PC-3 (cell line): ENCODE data around the gene PRPF39. TPM values are rescaled to one million over a fixed set of nuclear protein-coding genes. Genes with fewer than 3 reads are reported as not detected.
A peak's percentile ranks its signal among the peaks of the same experiment; 100 is the strongest.

ENCODE experiments used
- ATAC-seq: fragments of 200-7000 bp; cut with Tn5 transposase; 2 replicates; pipeline ENCODE4 v1.9.1; 2020; ENCODE audit warnings: mild to moderate bottlenecking, moderate library complexity
- Bru-seq: library from RNA; stranded (reverse); fragments of 400-500 nt; gene quantifications from one replicate; lab custom pipeline; 2021; lab: Mats Ljungman, UMichigan
- BruChase-seq, 2 experiments: library from RNA; stranded (reverse); fragments of 400-500 nt; gene quantifications; one replicate each; lab custom pipeline; 2021; lab: Mats Ljungman, UMichigan
- BruUV-seq: library from RNA; stranded (reverse); fragments of 400-500 nt; replicated peaks from 2 replicates; lab custom pipeline; 2021; lab: Mats Ljungman, UMichigan
- CTCF ChIA-PET: fragments of 300-600 bp; sonication (Branson Sonifier 250); formaldehyde crosslinking; loops from one replicate; lab custom pipeline; 2022; ENCODE audit warnings: antibody characterized with exemption; lab: Charles Lee
- POLR2A ChIA-PET: fragments of 300-600 bp; sonication (Branson Sonifier 250); formaldehyde crosslinking; loops from one replicate; lab custom pipeline; 2022; ENCODE audit warnings: antibody characterized with exemption; ENCODE audit not compliant: unreplicated experiment; lab: Charles Lee
- DNase-seq: peaks from one replicate; pipeline ENCODE4 v3.0.0-alpha.2; 2015
- H2AFZ ChIP-seq: fragments of 300-600 bp; sonication (generic); 2 replicates; pipeline ENCODE4 v1.6.0; 2016; ENCODE audit warnings: antibody characterized with exemption, low read length
- H3F3A ChIP-seq: fragments of 300-600 bp; sonication (generic); one replicate; pipeline ENCODE4 v1.6.0; 2017; ENCODE audit warnings: antibody characterized with exemption, low read length, control low read depth, mild to moderate bottlenecking; ENCODE audit not compliant: unreplicated experiment
- H3K27ac ChIP-seq: fragments of 300-600 bp; sonication (generic); 2 replicates; pipeline ENCODE4 v1.5.1; 2016; ENCODE audit warnings: mild to moderate bottlenecking, low read length
- H3K27me3 ChIP-seq: fragments of 300-600 bp; sonication (generic); 2 replicates; pipeline ENCODE4 v1.6.1; 2016; ENCODE audit warnings: low read length, mixed read lengths
- H3K36me3 ChIP-seq: fragments of 300-600 bp; sonication (generic); 2 replicates; pipeline ENCODE4 v1.6.1; 2016; ENCODE audit warnings: low read depth, mixed run types, low read length, mixed read lengths
- H3K4me1 ChIP-seq: fragments of 300-600 bp; sonication (generic); 2 replicates; pipeline ENCODE4 v1.5.1; 2016; ENCODE audit warnings: low read length; ENCODE audit not compliant: insufficient read depth
- H3K4me2 ChIP-seq: fragments of 300-600 bp; sonication (generic); 2 replicates; pipeline ENCODE4 v1.6.0; 2016; ENCODE audit warnings: low read length
- H3K4me3 ChIP-seq: fragments of 300-600 bp; sonication (generic); 2 replicates; pipeline ENCODE4 v1.5.1; 2016; ENCODE audit warnings: mild to moderate bottlenecking, low read length, mixed read lengths
- H3K79me2 ChIP-seq: fragments of 300-600 bp; sonication (generic); 2 replicates; pipeline ENCODE4 v1.6.1; 2017; ENCODE audit warnings: low read length, mixed read lengths
- H3K9ac ChIP-seq: fragments of 300-600 bp; sonication (generic); 2 replicates; pipeline ENCODE4 v1.6.0; 2016; ENCODE audit warnings: mild to moderate bottlenecking, low read length
- H3K9me2 ChIP-seq: fragments of 300-600 bp; sonication (generic); replicated peaks from 2 replicates; pipeline ENCODE4 v1.6.1; 2016; ENCODE audit warnings: mixed run types, low read length, mixed read lengths
- H3K9me3 ChIP-seq: fragments of 300-600 bp; sonication (generic); 2 replicates; pipeline ENCODE4 v1.6.1; 2016; ENCODE audit warnings: low read length, mixed read lengths
- H4K20me1 ChIP-seq: fragments of 300-600 bp; sonication (generic); 2 replicates; pipeline ENCODE4 v1.6.1; 2016; ENCODE audit warnings: low read length, mixed read lengths
- CTCF ChIP-seq: fragments of 300-600 bp; sonication (generic); conservative IDR thresholded peaks from 2 replicates; pipeline ENCODE4 v1.5.1; 2017; ENCODE audit warnings: antibody characterized with exemption, low read depth, mild to moderate bottlenecking, low read length
- EZH2 ChIP-seq: fragments of 300-600 bp; sonication (generic); IDR thresholded peaks from one replicate; pipeline ENCODE4 v1.6.1; 2017; ENCODE audit warnings: antibody characterized with exemption, mild to moderate bottlenecking, low read length; ENCODE audit not compliant: unreplicated experiment
- EZH2phosphoT487 ChIP-seq: fragments of 300-600 bp; sonication (generic); IDR thresholded peaks from 2 replicates; pipeline ENCODE4 v1.6.1; 2018; ENCODE audit warnings: mild to moderate bottlenecking, antibody characterized with exemption, low read length, borderline replicate concordance
- intact Hi-C: fragments of 100-400 bp; cut with micrococcal nuclease; formaldehyde crosslinking; loops from 2 replicates; pipeline ENCODE4 v1.9.0; 2023
- long read RNA-seq: library from polyadenylated mRNA; unstranded; transcript quantifications from one replicate; pipeline ENCODE4 v2.0.0, GENCODE V29; 2021; ENCODE audit not compliant: unreplicated experiment
- total RNA-seq: library from RNA; depleted of rRNA; stranded (reverse); fragments of >200 nt; gene quantifications from 2 replicates; pipeline ENCODE4 v1.2.3, GENCODE V29; 2014; rRNA removed

The PRPF39 gene
- total RNA-seq (16.9 and 19.2 TPM in 2 replicates), Bru-seq, nascent RNA (percentile 93 among the genes with signal in this experiment), BruChase-seq, experiment 1, labeled RNA remaining after a 6-hour chase (percentile 94 among the genes with signal in this experiment), BruChase-seq, experiment 2, labeled RNA remaining after a 2-hour chase (percentile 96 among the genes with signal in this experiment)
- long read RNA-seq, transcript PRPF39-201 (14 exons, 2,868 nt), result major isoform, 16 of 121 reads
- long read RNA-seq, partial matches to known transcripts, result 15 of 121 reads
- long read RNA-seq, other reads (novel, unspliced or antisense), result 85 of 121 reads

GRCh38 chr14:45083976-45084722 is at the start of gene PRPF39:
Gene PRPF39, plus strand, starts transcription at chr14:45084116. Its CDS starts 11,124 bp downstream, at chr14:45095240.
- Histone ChIP-seq H3K36me3 (no peaks in the 10 kb centered on the region; the same call in 1 of the 2 replicates), H4K20me1 (peaks cover 46% of the 10 kb centered on the region), H3K27me3 (no peaks in the 10 kb centered on the region), H3K9me2 (no peaks in the 10 kb centered on the region), H3K27ac (peak within 1 kb of the TSS; percentile 60), H2AFZ (peak within 1 kb of the TSS; percentile 96), H3K9ac (peak within 1 kb of the TSS; percentile 97), H3K79me2 (peaks cover 52% of the 10 kb centered on the region), H3K4me2 (peak within 1 kb of the TSS; percentile 88), H3K9me3 (no peaks in the 10 kb centered on the region), H3K4me3 (peak within 1 kb of the TSS; percentile 99), H3F3A (no peaks in the 10 kb centered on the region), H3K4me1 (peaks cover 29% of the 10 kb centered on the region; the same call in 1 of the 2 replicates)
- TF ChIP-seq CTCF (no peak), EZH2 (no peak), EZH2phosphoT487 (no peak)
- ChIA-PET POLR2A (interaction anchor here (0.7 kb wide), 1 partner anchor 48 kb away, joined by 4 read pairs; no protein-coding TSS in a partner anchor), CTCF (no interaction called here)
- TSS peak; percentile 64 for BruUV-seq
- peak; percentile 97 for DNase-seq
- peak; percentile 85 for ATAC-seq
- intact Hi-C loops, result loop anchor here (1.0 kb wide), 3 partner anchors 12 to 123 kb away; partner anchors contain the start of genes FANCM and KLHL28

- Histone ChIP-seq H3K4me3 (no peak overlapping the region), H2AFZ (no peak overlapping the region), H3K4me2 (no peak overlapping the region), H3K9me3 (no peaks in the 10 kb centered on the region), H3K4me1 (no peaks in the 10 kb centered on the region), H3K9me2 (no peaks in the 10 kb centered on the region), H3K36me3 (peaks cover 12% of the 10 kb centered on the region; the same call in 1 of the 2 replicates), H3K79me2 (no peaks in the 10 kb centered on the region), H3K9ac (no peak overlapping the region), H4K20me1 (no peaks in the 10 kb centered on the region), H3F3A (no peaks in the 10 kb centered on the region), H3K27me3 (no peaks in the 10 kb centered on the region), H3K27ac (no peak overlapping the region)
- BruUV-seq, result no TSS peak
- ChIA-PET POLR2A (no interaction called here), CTCF (no interaction called here)
- no peak for TF ChIP-seq EZH2phosphoT487
- ATAC-seq (no peak), DNase-seq (no peak)
- intact Hi-C loops, result no loop called here
Observed at GRCh38 chr14:45034730-45035129, 49.2 kb upstream of the PRPF39 start.

GRCh38 chr14:45038256-45038655 is 45.7 kb upstream of the PRPF39 start:
- no peak for TF ChIP-seq CTCF
- no peak for TF ChIP-seq EZH2
- no peak for TF ChIP-seq EZH2phosphoT487
- H3K4me1 ChIP-seq, result no peaks in the 10 kb centered on the region
- H3K9ac ChIP-seq, result no peak overlapping the region
- H3K9me2 ChIP-seq, result no peaks in the 10 kb centered on the region
- H3K9me3 ChIP-seq, result no peaks in the 10 kb centered on the region
- CTCF ChIA-PET, result no interaction called here
- DNase-seq, result no peak
- ATAC-seq, result no peak
- H3F3A ChIP-seq, result no peaks in the 10 kb centered on the region
- H3K79me2 ChIP-seq, result no peaks in the 10 kb centered on the region
- H3K4me2 ChIP-seq, result no peak overlapping the region
- POLR2A ChIA-PET, result no interaction called here
- H3K27ac ChIP-seq, result no peak overlapping the region
- no peaks in the 10 kb centered on the region for H3K27me3 ChIP-seq
- intact Hi-C loops, result no loop called here
- H3K4me3 ChIP-seq, result no peak overlapping the region
- peaks cover 12% of the 10 kb centered on the region; the same call in 1 of the 2 replicates for H3K36me3 ChIP-seq
- H4K20me1 ChIP-seq, result no peaks in the 10 kb centered on the region
- H2AFZ ChIP-seq, result no peak overlapping the region
- no TSS peak for BruUV-seq
